Stimulated activated CD8-positive, alpha-beta memory T cell treated with anti-CD3 and anti-CD28 coated beads, Interleukin-4, amount 100 ng/mL, for 4 hours (primary cell): Measurements from ENCODE around the gene DDX4.

Experiments
- DNase-seq, 2 donors: peaks; one replicate each; pipeline ENCODE4 v3.0.0-alpha.2; 2020; ENCODE audit warnings: low read depth in 2 of 2, low spot score in 1 of 2

DDX4 gene

GRCh38 chr5:55820488-55820887 lies 82.6 kb downstream of the DDX4 start:
- no peak for DNase-seq

GRCh38 chr5:55821731-55822512 lies 84.1 kb downstream of the DDX4 start:
- no peak for DNase-seq

- DNase-seq: no peak
Observed at GRCh38 chr5:55823151-55823796, 85.4 kb downstream of the DDX4 start.

GRCh38 chr5:55829956-55830355 lies 92.1 kb downstream of the DDX4 start:
- DNase-seq: no peak

GRCh38 chr5:55832446-55832845 lies 94.6 kb downstream of the DDX4 start:
- no peak for DNase-seq

GRCh38 chr5:55836191-55836590 lies 98.3 kb downstream of the DDX4 start:
- no peak for DNase-seq

GRCh38 chr5:55841976-55842375 lies 104.1 kb downstream of the DDX4 start:
- no peak for DNase-seq

- DNase-seq: no peak
Observed at GRCh38 chr5:55847837-55848236, 110.0 kb downstream of the DDX4 start.

- DNase-seq: no peak
Observed at GRCh38 chr5:55848783-55849182, 110.9 kb downstream of the DDX4 start.

- no peak for DNase-seq
Observed at GRCh38 chr5:55850839-55851674, 113.2 kb downstream of the DDX4 start, which contains the start of gene IL31RA. Gene IL31RA, plus strand, starts transcription at chr5:55851357. Its CDS starts 214 bp downstream, at chr5:55851571.

GRCh38 chr5:55851675-55851979 lies 113.8 kb downstream of the DDX4 start:
- DNase-seq: no peak

- DNase-seq: no peak
Observed at GRCh38 chr5:55852503-55852902, 114.6 kb downstream of the DDX4 start.

- DNase-seq: no peak
Observed at GRCh38 chr5:55853041-55853670, 115.3 kb downstream of the DDX4 start.

GRCh38 chr5:55853818-55854217 lies 116.0 kb downstream of the DDX4 start:
- no peak for DNase-seq

- DNase-seq: no peak
Observed at GRCh38 chr5:55855509-55855908, 117.6 kb downstream of the DDX4 start.

GRCh38 chr5:55856516-55857246 lies 118.8 kb downstream of the DDX4 start:
- no peak for DNase-seq

- no peak for DNase-seq
Observed at GRCh38 chr5:55857247-55857640, 119.4 kb downstream of the DDX4 start.

GRCh38 chr5:55858104-55858503 lies 120.2 kb downstream of the DDX4 start:
- no peak for DNase-seq

- DNase-seq: no peak
Observed at GRCh38 chr5:55860288-55860687, 122.4 kb downstream of the DDX4 start.

GRCh38 chr5:55860709-55861108 lies 122.8 kb downstream of the DDX4 start:
- DNase-seq: no peak
